Measurements from ENCODE around the gene ESPN. TPM values are rescaled to one million over a fixed set of nuclear protein-coding genes. Genes with fewer than 3 reads are reported as not detected.

ESPN gene
- total RNA-seq, 1 donor = 0.52 TPM

DNA sequence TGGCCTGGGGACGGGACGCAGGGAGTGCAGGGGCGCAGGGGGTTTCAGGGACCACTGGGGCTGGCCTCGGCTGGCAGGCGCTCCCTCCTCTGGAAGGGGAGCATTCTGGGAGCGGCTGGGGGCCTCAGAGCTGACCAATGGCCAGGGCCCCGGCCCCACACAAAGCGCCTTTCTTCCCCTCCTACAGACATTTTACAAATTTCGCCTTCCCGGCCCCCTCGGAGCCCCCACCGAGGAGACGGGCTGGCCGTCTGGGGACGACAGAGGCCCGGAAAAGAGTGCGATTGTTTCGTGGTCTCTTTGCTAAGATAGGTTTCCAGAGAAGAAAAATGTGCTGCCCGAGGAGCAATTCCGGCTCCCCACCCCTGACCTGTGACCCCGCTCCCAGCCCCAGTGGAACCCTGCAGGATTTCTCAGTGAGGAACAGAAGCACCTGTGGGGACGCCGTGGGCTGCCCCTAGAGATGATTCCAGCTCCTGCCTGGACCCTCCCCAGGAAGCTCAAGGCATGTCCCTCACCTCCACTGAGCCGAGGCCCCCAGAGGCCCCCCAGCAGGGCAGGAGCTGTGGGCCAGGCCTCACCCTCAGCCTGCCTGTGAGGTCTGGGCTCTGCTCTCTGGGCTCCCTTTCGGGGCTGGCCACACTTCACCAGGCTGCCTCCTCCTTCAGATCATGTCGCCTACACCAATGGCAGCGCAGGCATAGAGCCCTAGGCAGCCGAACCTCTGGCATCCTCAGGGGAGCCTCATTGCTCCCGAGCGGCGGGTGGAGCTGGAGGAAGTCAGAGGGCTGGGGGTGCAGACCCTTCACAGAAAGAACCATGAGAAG lies 81.8 kb downstream of the ESPN start:
- Histone ChIP-seq H3K9me3 (ENCODE audit: low read depth, low read length) (no peaks in the 10 kb centered on the region), H3K27me3 (ENCODE audit: insufficient read depth, low read length) (no peaks in the 10 kb centered on the region)

DNA sequence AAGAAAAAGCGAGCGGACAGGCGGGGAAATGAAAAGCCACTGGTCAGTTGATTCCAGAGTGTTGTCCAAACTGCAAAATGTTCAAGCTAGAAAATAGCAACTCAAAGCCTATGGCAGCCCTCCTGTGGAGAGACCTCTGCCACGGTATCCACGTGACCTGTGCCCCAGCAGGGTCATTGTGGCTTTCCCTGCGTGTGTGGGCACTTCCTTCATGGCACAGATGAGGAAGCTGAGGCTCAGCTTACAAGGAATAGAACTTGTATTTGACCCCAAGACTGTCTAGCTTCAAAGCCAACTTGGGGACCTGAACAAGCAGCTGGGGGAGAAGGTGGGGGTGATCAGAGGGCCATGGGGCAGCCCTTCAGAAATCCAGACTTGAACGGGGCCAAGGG lies 82.5 kb downstream of the ESPN start:
- H3K27me3 ChIP-seq (ENCODE audit: insufficient read depth, low read length) = no peaks in the 10 kb centered on the region
- no peak overlapping the region for H3K4me3 ChIP-seq (ENCODE audit: low read length)
- no peaks in the 10 kb centered on the region for H3K9me3 ChIP-seq (ENCODE audit: low read depth, low read length)
- H3K4me1 ChIP-seq (ENCODE audit: insufficient read depth, low read length) = no peaks in the 10 kb centered on the region

More for the DNA sequence above, 81.8 kb downstream of the ESPN start:
- Histone ChIP-seq H3K4me3 (ENCODE audit: low read length) (no peak overlapping the region), H3K4me1 (ENCODE audit: insufficient read depth, low read length) (no peaks in the 10 kb centered on the region)

DNA sequence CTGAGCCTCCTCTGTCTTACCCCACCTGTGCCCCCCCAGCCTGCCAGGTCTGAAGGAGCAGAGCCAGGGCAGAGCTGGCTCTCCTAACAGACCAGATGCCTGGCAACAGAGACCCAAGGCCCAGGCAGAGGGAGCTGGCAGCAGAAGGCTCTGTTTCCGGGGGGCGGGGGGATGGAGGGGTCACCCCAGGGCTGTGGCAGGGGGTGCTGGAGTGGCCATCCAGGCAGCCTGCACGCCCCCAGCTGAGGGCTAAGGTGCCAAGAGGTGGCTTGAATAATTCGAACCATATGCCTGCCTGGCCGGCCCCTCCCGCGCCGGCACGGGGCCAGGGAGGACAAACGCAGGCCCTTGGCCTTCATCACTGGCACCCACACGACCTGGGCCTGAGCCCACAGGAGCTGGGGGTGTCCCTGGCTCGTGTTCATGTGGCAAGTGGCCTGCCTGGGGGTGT lies 82.9 kb downstream of the ESPN start:
- Histone ChIP-seq H3K4me1 (ENCODE audit: insufficient read depth, low read length) (no peaks in the 10 kb centered on the region), H3K27me3 (ENCODE audit: insufficient read depth, low read length) (no peaks in the 10 kb centered on the region), H3K4me3 (ENCODE audit: low read length) (no peak overlapping the region), H3K9me3 (ENCODE audit: low read depth, low read length) (no peaks in the 10 kb centered on the region)

DNA sequence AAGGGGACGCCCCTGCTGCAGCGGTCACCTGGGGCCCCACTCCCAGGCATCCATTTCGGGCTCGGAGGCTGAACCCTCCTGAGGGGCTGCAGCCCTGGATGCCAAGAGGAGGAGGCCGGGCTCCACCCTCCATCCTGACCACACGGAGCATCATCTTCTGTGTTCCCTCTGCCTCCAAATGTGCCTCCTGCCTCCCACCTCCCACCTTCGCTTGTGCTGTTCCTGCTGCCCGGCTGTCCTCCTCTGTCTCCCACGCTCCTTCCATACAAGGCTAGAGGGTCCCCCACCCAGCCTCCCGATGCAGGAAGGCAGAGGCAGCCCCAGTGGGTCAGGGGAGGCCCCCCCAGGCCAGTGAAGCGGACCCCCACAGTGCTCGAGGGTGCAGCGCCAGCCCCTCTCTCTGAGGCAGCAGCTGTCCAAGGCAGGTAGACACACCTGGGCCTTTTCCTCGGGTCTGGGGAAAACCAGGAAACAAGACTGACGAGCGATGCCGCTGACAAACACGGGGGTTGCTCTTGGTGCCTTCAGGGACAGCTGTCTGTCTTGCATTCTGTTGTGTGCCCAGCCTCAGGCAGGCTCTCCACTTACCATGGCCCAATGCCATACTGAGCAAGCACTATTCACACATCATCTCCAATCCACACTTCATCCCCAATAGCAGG lies 83.7 kb downstream of the ESPN start:
- Histone ChIP-seq H3K4me1 (ENCODE audit: insufficient read depth, low read length) (no peaks in the 10 kb centered on the region), H3K9me3 (ENCODE audit: low read depth, low read length) (no peaks in the 10 kb centered on the region), H3K4me3 (ENCODE audit: low read length) (no peak overlapping the region), H3K27me3 (ENCODE audit: insufficient read depth, low read length) (no peaks in the 10 kb centered on the region)

DNA sequence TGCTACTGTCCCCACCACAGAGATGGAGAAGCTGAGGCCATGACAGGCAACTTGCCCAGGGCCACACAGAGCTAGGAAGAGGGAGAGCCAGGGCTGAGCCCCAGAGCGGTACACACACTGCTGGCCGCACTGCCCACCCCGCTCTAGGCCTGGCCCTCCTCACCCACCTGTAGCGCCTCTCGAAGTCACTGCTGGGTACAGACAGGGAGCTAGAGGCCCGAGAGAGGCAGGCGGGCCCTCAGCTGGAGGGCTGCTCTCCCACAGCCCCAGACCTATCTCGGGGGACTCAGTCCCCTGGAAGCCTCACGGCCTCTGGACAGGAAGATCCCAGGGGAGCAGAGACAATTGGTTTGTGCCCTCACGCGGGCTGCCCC lies 84.2 kb downstream of the ESPN start:
- no peaks in the 10 kb centered on the region for H3K4me1 ChIP-seq (ENCODE audit: insufficient read depth, low read length)
- H3K9me3 ChIP-seq (ENCODE audit: low read depth, low read length) = no peaks in the 10 kb centered on the region
- no peak overlapping the region for H3K4me3 ChIP-seq (ENCODE audit: low read length)
- H3K27me3 ChIP-seq (ENCODE audit: insufficient read depth, low read length) = no peaks in the 10 kb centered on the region

DNA sequence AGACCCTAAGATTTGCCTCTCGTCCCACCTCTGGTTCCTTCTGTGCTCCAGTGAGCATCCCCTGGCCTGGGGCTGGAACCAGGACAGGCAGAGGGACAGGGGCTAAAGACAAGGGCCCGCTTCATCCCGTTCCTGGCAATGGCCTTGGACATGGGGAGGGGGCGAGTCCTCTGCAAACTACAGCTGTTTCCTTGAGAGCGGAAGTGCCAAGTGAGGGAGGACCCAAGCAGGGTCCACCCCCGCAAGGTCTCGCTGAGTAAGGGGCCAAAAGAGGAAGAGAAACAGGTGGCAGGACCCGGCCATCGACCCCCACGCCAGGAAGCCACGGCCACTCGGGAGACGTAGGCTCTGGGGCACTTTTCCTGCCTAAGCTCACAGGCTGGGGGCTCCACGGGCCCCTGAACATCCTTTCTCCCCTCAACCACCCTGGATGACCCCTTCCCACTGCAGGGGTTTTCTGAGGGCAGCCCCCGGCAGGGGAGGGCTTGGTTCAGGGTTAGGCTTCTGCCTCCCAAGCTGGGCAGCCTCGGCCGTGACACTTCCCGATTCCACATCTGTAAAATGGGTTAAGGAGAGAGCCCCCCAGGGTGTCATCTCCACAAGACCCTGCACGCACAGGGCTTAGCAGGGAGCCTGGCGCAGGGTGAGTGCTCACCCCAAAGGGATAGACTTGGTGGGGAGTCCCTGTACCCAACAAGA lies 84.8 kb downstream of the ESPN start:
- no peaks in the 10 kb centered on the region for H3K9me3 ChIP-seq (ENCODE audit: low read depth, low read length)
- no peaks in the 10 kb centered on the region for H3K4me1 ChIP-seq (ENCODE audit: insufficient read depth, low read length)
- H3K27me3 ChIP-seq (ENCODE audit: insufficient read depth, low read length) = no peaks in the 10 kb centered on the region
- no peak overlapping the region for H3K4me3 ChIP-seq (ENCODE audit: low read length)

DNA sequence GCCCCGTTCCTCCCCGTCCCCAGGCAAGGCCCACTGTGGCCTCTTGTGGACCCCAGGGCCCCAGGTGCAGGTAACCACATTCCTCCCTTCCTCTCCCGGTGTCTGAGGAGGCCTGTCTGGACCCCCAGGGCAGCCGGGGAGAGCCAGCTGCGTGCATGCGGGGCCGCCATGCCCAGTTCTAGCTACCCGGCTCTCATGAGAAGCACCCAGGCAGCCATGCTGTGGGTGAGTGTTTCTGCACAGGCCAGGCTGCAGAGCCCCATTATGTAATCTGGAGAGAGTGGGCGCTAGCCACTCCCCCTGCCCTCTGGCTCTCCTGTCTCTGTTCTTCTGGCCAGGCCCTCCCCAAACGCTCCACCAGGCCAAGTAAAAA lies 85.3 kb downstream of the ESPN start:
- Histone ChIP-seq H3K9me3 (ENCODE audit: low read depth, low read length) (no peaks in the 10 kb centered on the region), H3K4me3 (ENCODE audit: low read length) (no peak overlapping the region), H3K4me1 (ENCODE audit: insufficient read depth, low read length) (no peaks in the 10 kb centered on the region), H3K27me3 (ENCODE audit: insufficient read depth, low read length) (no peaks in the 10 kb centered on the region)

DNA sequence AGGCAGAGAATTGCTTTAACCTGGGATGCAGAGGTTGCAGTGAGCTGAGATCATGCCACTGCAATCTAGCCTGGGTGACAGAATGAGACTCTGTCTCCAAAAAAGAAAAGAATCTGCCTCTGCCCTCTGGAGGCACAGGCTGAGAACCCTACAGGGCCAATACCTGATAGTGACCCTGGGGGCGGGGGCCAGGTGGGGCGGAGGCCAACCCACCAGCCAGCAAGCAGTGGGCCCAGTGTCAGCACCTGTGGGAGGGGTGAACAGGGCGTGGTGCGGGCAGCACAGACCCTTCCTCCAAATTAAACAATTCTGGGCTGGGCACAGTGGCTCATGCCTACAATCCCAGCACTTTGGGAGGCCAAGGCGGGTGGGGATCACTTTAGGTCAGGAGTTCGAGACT lies 85.9 kb downstream of the ESPN start:
- Histone ChIP-seq H3K4me1 (ENCODE audit: insufficient read depth, low read length) (no peaks in the 10 kb centered on the region), H3K4me3 (ENCODE audit: low read length) (no peak overlapping the region), H3K27me3 (ENCODE audit: insufficient read depth, low read length) (no peaks in the 10 kb centered on the region), H3K9me3 (ENCODE audit: low read depth, low read length) (no peaks in the 10 kb centered on the region)

Other genes starting within 250 kb of the ESPN start
- under 0.01 TPM for gene CHD5, start 244.5 kb upstream of the ESPN start, total RNA-seq
- 224 TPM for gene RPL22, start 225.2 kb upstream of the ESPN start, total RNA-seq
- gene RNF207, start 218.7 kb upstream of the ESPN start, total RNA-seq = 2.1 TPM
- gene ICMT, start 188.8 kb upstream of the ESPN start, total RNA-seq = 6.3 TPM
- gene HES3, start 180.6 kb upstream of the ESPN start, total RNA-seq = not detected
- 0.84 TPM for gene GPR153, start 163.7 kb upstream of the ESPN start, total RNA-seq
- gene ACOT7, start 31.0 kb upstream of the ESPN start, total RNA-seq = 2.1 TPM
- gene HES2, start 4.9 kb upstream of the ESPN start, total RNA-seq = not detected
- 60.7 TPM for gene TNFRSF25, start 41.4 kb downstream of the ESPN start, total RNA-seq
- gene PLEKHG5, start 66.9 kb downstream of the ESPN start, total RNA-seq = 2.1 TPM
- 73.4 TPM for gene NOL9, start 129.7 kb downstream of the ESPN start, total RNA-seq
- 0.10 TPM for gene TAS1R1, start 130.5 kb downstream of the ESPN start, total RNA-seq
- 13.1 TPM for gene ZBTB48, start 155.2 kb downstream of the ESPN start, total RNA-seq
- 57.4 TPM for gene KLHL21, start 178.1 kb downstream of the ESPN start, total RNA-seq
- gene PHF13, start 189.0 kb downstream of the ESPN start, total RNA-seq = 4.7 TPM
- 7.6 TPM for gene THAP3, start 200.1 kb downstream of the ESPN start, total RNA-seq

All from mononuclear cell (primary cell).